A549 (cell line): Measurements from ENCODE around the gene ENTREP1.

Experiments used
- CBX2 ChIP-seq: fragments of 200-600 bp; sonication (generic); IDR thresholded peaks from 2 replicates; pipeline ENCODE4 v1.6.1; 2016; ENCODE audit warnings: low read depth, mild to moderate bottlenecking, borderline replicate concordance
- CBX8 ChIP-seq: fragments of 200-600 bp; sonication (generic); IDR thresholded peaks from 2 replicates; pipeline ENCODE4 v1.6.1; 2016
- CTCF ChIP-seq: fragments of >200 bp; sonication (Bioruptor Twin); formaldehyde crosslinking; IDR thresholded peaks from 3 replicates; pipeline ENCODE4 v1.5.1; 2016
- E2F6 ChIP-seq: IDR thresholded peaks from 2 replicates; pipeline ENCODE4 v1.6.1; 2012; ENCODE audit warnings: low read depth, borderline replicate concordance
- ELK1 ChIP-seq: fragments of 150-350 bp; IDR thresholded peaks from 2 replicates; pipeline ENCODE4 v1.6.1; 2014; ENCODE audit warnings: low read depth, mild to moderate bottlenecking, low read length
- KDM1A ChIP-seq: fragments of 200-600 bp; sonication (generic); IDR thresholded peaks from 2 replicates; pipeline ENCODE4 v1.6.1; 2016; ENCODE audit warnings: low read depth, mild to moderate bottlenecking
- MAX ChIP-seq: IDR thresholded peaks from 2 replicates; pipeline ENCODE4 v1.6.1; 2012
- PBX3 ChIP-seq: IDR thresholded peaks from 2 replicates; pipeline ENCODE4 v1.6.1; 2012
- PHF8 ChIP-seq: fragments of 200-600 bp; sonication (generic); IDR thresholded peaks from 2 replicates; pipeline ENCODE4 v1.6.1; 2016; ENCODE audit warnings: low read depth, mild to moderate bottlenecking, antibody characterized with exemption, moderate library complexity, borderline replicate concordance
- POLR2A ChIP-seq: IDR thresholded peaks from 2 replicates; pipeline ENCODE4 v1.6.1; 2012; ENCODE audit warnings: mild to moderate bottlenecking, low read length
- RAD21 ChIP-seq, 2 experiments: fragments of >200 bp in 1 of 2; sonication (Bioruptor Twin) in 1 of 2; formaldehyde crosslinking in 1 of 2; IDR thresholded peaks in 1 of 2; conservative IDR thresholded peaks in 1 of 2; 2 replicates in 1 of 2; 3 replicates in 1 of 2; pipeline ENCODE4 v1.6.1; 2012 to 2018; ENCODE audit warnings: inconsistent platforms in 1 of 2
- RARB ChIP-seq: fragments of 250-450 bp; sonication (Bioruptor Pico); IDR thresholded peaks from 2 replicates; pipeline ENCODE4 v1.8.0; 2021; ENCODE audit warnings: mild to moderate bottlenecking, moderate library complexity
- TP53 ChIP-seq: fragments of 250-450 bp; sonication (Bioruptor Pico); IDR thresholded peaks from 2 replicates; pipeline ENCODE4 v1.5.0; 2021; ENCODE audit warnings: mild to moderate bottlenecking, moderate library complexity

- TF ChIP-seq CTCF (no peak), RAD21 (conservative IDR thresholded peaks at IDR 0.05 in 1 of 2, IDR thresholded peaks at IDR 0.05 in 1 of 2) (no peak), MAX (no peak), RARB (CRISPR knock-in tag) (no peak), CBX2 (no peak), PBX3 (no peak), CBX8 (no peak), ELK1 (no peak), KDM1A (no peak), E2F6 (no peak), PHF8 (no peak), TP53 (CRISPR knock-in tag) (no peak), POLR2A (no peak)
Measured at GRCh38 chr9:69334317-69334716, 9.3 kb downstream of the ENTREP1 start.
